Measurements from ENCODE around the gene CCDC201.

- TF ChIP-seq CTCF (IDR thresholded peaks at IDR 0.05; ENCODE audit: low read length): no peak
- no peak for TF ChIP-seq EZH2 (IDR thresholded peaks at IDR 0.05; ENCODE audit: borderline replicate concordance, low read length)
Measured at GRCh38 chr7:45885264-45885882, 12.5 kb upstream of the CCDC201 start.

Data from OCI-LY1 (cell line).